GM23338 (cell line): ENCODE measurements around the gene PPP2R1A. TPM values are rescaled to one million over a fixed set of nuclear protein-coding genes. Genes with fewer than 3 reads are reported as not detected.

Experiments
- ATAC-seq: fragments of 200-7000 bp; cut with Tn5 transposase; 3 replicates; pipeline ENCODE4 v1.9.1; 2020
- DNase-seq: peaks from one replicate; pipeline ENCODE4 v3.0.0-alpha.2; 2015; ENCODE audit warnings: low spot score
- H2AFZ ChIP-seq: fragments of 200-600 bp; sonication (generic); 2 replicates; pipeline ENCODE4 v1.8.0; 2016; ENCODE audit warnings: antibody characterized with exemption, mild to moderate bottlenecking, moderate library complexity
- H3F3A ChIP-seq: fragments of 200-600 bp; sonication (generic); replicated peaks from 2 replicates; pipeline ENCODE4 v1.8.0; 2017; ENCODE audit warnings: antibody characterized with exemption, mixed run types, low read depth
- H3K27ac ChIP-seq: fragments of 200-600 bp; sonication (generic); 2 replicates; pipeline ENCODE4 v1.6.1; 2016; ENCODE audit warnings: low read depth
- H3K27me3 ChIP-seq: fragments of 200-600 bp; sonication (generic); 2 replicates; pipeline ENCODE4 v1.8.0; 2016; ENCODE audit warnings: mild to moderate bottlenecking, mixed run types, moderate library complexity; ENCODE audit not compliant: insufficient read depth
- H3K36me3 ChIP-seq: fragments of 200-600 bp; sonication (generic); 2 replicates; pipeline ENCODE4 v1.8.0; 2016; ENCODE audit warnings: mild to moderate bottlenecking; ENCODE audit not compliant: insufficient read depth
- H3K4me1 ChIP-seq: fragments of 200-600 bp; sonication (generic); 2 replicates; pipeline ENCODE4 v1.8.0; 2016; ENCODE audit warnings: mild to moderate bottlenecking, moderate library complexity; ENCODE audit not compliant: insufficient read depth
- H3K4me2 ChIP-seq: fragments of 200-600 bp; sonication (generic); 2 replicates; pipeline ENCODE4 v1.7.1; 2017; ENCODE audit warnings: mixed run types
- H3K4me3 ChIP-seq: fragments of 200-600 bp; sonication (generic); 2 replicates; pipeline ENCODE4 v1.6.1; 2016; ENCODE audit warnings: mixed run types
- H3K79me2 ChIP-seq: fragments of 200-600 bp; sonication (generic); replicated peaks from 2 replicates; pipeline ENCODE4 v1.8.0; 2017; ENCODE audit warnings: mild to moderate bottlenecking; ENCODE audit not compliant: insufficient read depth
- H3K9me2 ChIP-seq: fragments of 200-600 bp; sonication (generic); 2 replicates; pipeline ENCODE4 v1.8.0; 2017; ENCODE audit not compliant: insufficient read depth
- H4K20me1 ChIP-seq: fragments of 200-600 bp; sonication (generic); replicated peaks from 2 replicates; pipeline ENCODE4 v1.8.0; 2017; ENCODE audit warnings: mild to moderate bottlenecking; ENCODE audit not compliant: insufficient read depth
- H3K27ac Mint-ChIP-seq: 2 replicates; pipeline ENCODE4 v1.8.0; 2020; ENCODE audit warnings: inconsistent platforms, mild to moderate bottlenecking, moderate library complexity, mixed read lengths
- H3K27me3 Mint-ChIP-seq: 3 replicates; pipeline ENCODE4 v1.8.0; 2022; ENCODE audit warnings: low read depth, mild to moderate bottlenecking, moderate library complexity, mixed read lengths, inconsistent platforms; ENCODE audit not compliant: insufficient read depth, poor library complexity
- H3K36me3 Mint-ChIP-seq: 3 replicates; pipeline ENCODE4 v1.8.0; 2021; ENCODE audit warnings: low read depth, mild to moderate bottlenecking, inconsistent platforms, moderate library complexity, mixed read lengths
- H3K4me1 Mint-ChIP-seq: 3 replicates; pipeline ENCODE4 v1.8.0; 2020; ENCODE audit warnings: mild to moderate bottlenecking, inconsistent platforms, mixed read lengths
- H3K4me3 Mint-ChIP-seq: 3 replicates; pipeline ENCODE4 v1.8.0; 2021; ENCODE audit warnings: moderate library complexity, mild to moderate bottlenecking, inconsistent platforms, mixed read lengths
- H3K9me3 Mint-ChIP-seq: 3 replicates; pipeline ENCODE4 v1.8.0; 2020; ENCODE audit warnings: moderate library complexity, mild to moderate bottlenecking, inconsistent platforms, mixed read lengths
- CREB1 ChIP-seq: fragments of 250-450 bp; sonication (Bioruptor Pico); IDR thresholded peaks from 2 replicates; pipeline ENCODE4 v1.5.0; 2020; ENCODE audit warnings: low read depth, mild to moderate bottlenecking, moderate library complexity
- EZH2 ChIP-seq: fragments of 200-600 bp; sonication (generic); IDR thresholded peaks from one replicate; pipeline ENCODE4 v1.8.0; 2017; ENCODE audit warnings: antibody characterized with exemption, mild to moderate bottlenecking, low read depth; ENCODE audit not compliant: unreplicated experiment
- EZH2phosphoT487 ChIP-seq: fragments of 200-600 bp; sonication (generic); IDR thresholded peaks from one replicate; pipeline ENCODE4 v1.8.1; 2018; ENCODE audit warnings: antibody characterized with exemption; ENCODE audit not compliant: unreplicated experiment
- NANOG ChIP-seq: IDR thresholded peaks from 2 replicates; pipeline ENCODE4 v1.6.1; 2016; ENCODE audit warnings: antibody characterized with exemption, borderline replicate concordance
- STAT1 ChIP-seq: IDR thresholded peaks from one replicate; pipeline ENCODE4 v1.6.1; 2016; ENCODE audit warnings: antibody characterized with exemption; ENCODE audit not compliant: unreplicated experiment
- ZNF114 ChIP-seq: fragments of 250-450 bp; sonication (Bioruptor Pico); IDR thresholded peaks from 2 replicates; pipeline ENCODE4 v1.5.0; 2020; ENCODE audit warnings: mild to moderate bottlenecking, moderate library complexity
- polyA plus RNA-seq: library from polyadenylated mRNA; unstranded; fragments of >200 nt; fragmentation: Nextera tagmentation; extraction: Ambion mirVana; gene quantifications from 2 replicates; pipeline ENCODE4 v1.2.1, GENCODE V29; 2016
- total RNA-seq: library from RNA; depleted of rRNA; stranded (reverse); fragments of >200 nt; shearing (Covaris generic); gene quantifications from 2 replicates; pipeline ENCODE4 v1.2.3, GENCODE V29; 2014
- TF ChIP-seq, protein P1 (sequence below), 2 experiments: fragments of 200-600 bp in 1 of 2; sonication (generic) in 1 of 2; conservative IDR thresholded peaks; 2 replicates each; pipeline versions ENCODE4 v1.5.1 to v1.6.1; 2016 to 2017; ENCODE audit warnings: antibody characterized with exemption in 2 of 2, low read depth in 2 of 2, mild to moderate bottlenecking in 2 of 2, moderate library complexity in 1 of 2
- TF ChIP-seq, protein P2 (sequence below): IDR thresholded peaks from one replicate; pipeline ENCODE4 v1.6.1; 2018; ENCODE audit warnings: antibody characterized with exemption; ENCODE audit not compliant: unreplicated experiment
- TF ChIP-seq, protein P3 (sequence below): IDR thresholded peaks from 2 replicates; pipeline ENCODE4 v1.6.1; 2016; ENCODE audit warnings: antibody characterized with exemption
- TF ChIP-seq, protein P4 (sequence below): fragments of 250-450 bp; sonication (Bioruptor Pico); IDR thresholded peaks from 2 replicates; pipeline ENCODE4 v1.5.0; 2020; ENCODE audit warnings: mild to moderate bottlenecking, moderate library complexity

PPP2R1A gene
- total and polyA plus RNA-seq, 2 experiments from 2014 or later, result 212 to 381 TPM

DNA sequence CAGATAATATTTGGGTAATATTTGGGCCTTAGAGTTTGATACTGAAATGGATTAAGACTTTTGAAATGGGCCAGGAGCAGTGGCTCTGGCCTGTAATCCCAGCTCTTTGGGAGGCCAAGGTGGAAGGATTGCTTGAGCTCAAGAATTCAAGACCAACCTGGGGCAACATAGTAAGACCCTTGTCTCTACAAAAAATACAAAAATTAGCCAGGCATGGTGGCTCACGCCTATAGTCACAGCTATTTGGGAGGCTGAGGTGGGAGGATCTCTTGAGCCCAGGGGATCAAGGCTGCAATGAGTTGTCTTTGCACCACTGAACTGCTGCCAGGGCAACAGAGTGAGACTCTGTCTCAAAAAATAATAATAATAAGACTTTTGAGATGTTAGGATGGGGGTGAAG is 17.5 kb upstream of the PPP2R1A start (continued):
- TF ChIP-seq, protein P1, sequence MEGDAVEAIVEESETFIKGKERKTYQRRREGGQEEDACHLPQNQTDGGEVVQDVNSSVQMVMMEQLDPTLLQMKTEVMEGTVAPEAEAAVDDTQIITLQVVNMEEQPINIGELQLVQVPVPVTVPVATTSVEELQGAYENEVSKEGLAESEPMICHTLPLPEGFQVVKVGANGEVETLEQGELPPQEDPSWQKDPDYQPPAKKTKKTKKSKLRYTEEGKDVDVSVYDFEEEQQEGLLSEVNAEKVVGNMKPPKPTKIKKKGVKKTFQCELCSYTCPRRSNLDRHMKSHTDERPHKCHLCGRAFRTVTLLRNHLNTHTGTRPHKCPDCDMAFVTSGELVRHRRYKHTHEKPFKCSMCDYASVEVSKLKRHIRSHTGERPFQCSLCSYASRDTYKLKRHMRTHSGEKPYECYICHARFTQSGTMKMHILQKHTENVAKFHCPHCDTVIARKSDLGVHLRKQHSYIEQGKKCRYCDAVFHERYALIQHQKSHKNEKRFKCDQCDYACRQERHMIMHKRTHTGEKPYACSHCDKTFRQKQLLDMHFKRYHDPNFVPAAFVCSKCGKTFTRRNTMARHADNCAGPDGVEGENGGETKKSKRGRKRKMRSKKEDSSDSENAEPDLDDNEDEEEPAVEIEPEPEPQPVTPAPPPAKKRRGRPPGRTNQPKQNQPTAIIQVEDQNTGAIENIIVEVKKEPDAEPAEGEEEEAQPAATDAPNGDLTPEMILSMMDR (conservative IDR thresholded peaks at IDR 0.05; ENCODE audit: low read depth in 2 of 2), result no peak
- TF ChIP-seq, protein P2, sequence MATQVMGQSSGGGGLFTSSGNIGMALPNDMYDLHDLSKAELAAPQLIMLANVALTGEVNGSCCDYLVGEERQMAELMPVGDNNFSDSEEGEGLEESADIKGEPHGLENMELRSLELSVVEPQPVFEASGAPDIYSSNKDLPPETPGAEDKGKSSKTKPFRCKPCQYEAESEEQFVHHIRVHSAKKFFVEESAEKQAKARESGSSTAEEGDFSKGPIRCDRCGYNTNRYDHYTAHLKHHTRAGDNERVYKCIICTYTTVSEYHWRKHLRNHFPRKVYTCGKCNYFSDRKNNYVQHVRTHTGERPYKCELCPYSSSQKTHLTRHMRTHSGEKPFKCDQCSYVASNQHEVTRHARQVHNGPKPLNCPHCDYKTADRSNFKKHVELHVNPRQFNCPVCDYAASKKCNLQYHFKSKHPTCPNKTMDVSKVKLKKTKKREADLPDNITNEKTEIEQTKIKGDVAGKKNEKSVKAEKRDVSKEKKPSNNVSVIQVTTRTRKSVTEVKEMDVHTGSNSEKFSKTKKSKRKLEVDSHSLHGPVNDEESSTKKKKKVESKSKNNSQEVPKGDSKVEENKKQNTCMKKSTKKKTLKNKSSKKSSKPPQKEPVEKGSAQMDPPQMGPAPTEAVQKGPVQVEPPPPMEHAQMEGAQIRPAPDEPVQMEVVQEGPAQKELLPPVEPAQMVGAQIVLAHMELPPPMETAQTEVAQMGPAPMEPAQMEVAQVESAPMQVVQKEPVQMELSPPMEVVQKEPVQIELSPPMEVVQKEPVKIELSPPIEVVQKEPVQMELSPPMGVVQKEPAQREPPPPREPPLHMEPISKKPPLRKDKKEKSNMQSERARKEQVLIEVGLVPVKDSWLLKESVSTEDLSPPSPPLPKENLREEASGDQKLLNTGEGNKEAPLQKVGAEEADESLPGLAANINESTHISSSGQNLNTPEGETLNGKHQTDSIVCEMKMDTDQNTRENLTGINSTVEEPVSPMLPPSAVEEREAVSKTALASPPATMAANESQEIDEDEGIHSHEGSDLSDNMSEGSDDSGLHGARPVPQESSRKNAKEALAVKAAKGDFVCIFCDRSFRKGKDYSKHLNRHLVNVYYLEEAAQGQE, result no peak
- TF ChIP-seq NANOG, result no peak
- TF ChIP-seq STAT1, result no peak
- TF ChIP-seq, protein P3, sequence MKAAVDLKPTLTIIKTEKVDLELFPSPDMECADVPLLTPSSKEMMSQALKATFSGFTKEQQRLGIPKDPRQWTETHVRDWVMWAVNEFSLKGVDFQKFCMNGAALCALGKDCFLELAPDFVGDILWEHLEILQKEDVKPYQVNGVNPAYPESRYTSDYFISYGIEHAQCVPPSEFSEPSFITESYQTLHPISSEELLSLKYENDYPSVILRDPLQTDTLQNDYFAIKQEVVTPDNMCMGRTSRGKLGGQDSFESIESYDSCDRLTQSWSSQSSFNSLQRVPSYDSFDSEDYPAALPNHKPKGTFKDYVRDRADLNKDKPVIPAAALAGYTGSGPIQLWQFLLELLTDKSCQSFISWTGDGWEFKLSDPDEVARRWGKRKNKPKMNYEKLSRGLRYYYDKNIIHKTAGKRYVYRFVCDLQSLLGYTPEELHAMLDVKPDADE, result no peak
- TF ChIP-seq EZH2, result no peak
- no peak for TF ChIP-seq ZNF114 (CRISPR knock-in tag)
- no peak for TF ChIP-seq EZH2phosphoT487

DNA sequence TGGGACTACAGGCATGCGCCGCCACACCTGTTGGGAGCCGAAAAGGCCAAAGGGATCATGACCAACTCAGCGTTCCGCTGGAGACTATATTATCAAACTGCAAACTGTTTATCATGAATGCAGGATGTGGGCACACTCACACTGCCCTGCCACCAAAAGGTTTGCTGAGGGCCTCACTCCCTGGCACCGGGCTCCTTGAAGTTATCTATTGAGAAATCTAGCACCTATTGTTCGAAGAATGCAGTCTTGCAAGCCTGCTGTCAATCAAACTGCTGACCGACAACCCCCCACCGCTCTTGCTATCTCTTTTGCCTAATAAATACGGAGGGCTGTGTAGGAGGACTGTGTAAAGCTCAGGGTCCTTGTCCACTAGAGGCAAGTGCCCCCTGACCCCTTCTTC is 13.3 kb upstream of the PPP2R1A start:
- ATAC-seq, result peak; percentile 35
- H3K4me3 ChIP-seq, result no peak overlapping the region
- no peak overlapping the region for H3K27ac Mint-ChIP-seq
- TF ChIP-seq EZH2, result no peak
- TF ChIP-seq, protein P1 (conservative IDR thresholded peaks at IDR 0.05; ENCODE audit: low read depth in 2 of 2), result no peak
- TF ChIP-seq, protein P4, sequence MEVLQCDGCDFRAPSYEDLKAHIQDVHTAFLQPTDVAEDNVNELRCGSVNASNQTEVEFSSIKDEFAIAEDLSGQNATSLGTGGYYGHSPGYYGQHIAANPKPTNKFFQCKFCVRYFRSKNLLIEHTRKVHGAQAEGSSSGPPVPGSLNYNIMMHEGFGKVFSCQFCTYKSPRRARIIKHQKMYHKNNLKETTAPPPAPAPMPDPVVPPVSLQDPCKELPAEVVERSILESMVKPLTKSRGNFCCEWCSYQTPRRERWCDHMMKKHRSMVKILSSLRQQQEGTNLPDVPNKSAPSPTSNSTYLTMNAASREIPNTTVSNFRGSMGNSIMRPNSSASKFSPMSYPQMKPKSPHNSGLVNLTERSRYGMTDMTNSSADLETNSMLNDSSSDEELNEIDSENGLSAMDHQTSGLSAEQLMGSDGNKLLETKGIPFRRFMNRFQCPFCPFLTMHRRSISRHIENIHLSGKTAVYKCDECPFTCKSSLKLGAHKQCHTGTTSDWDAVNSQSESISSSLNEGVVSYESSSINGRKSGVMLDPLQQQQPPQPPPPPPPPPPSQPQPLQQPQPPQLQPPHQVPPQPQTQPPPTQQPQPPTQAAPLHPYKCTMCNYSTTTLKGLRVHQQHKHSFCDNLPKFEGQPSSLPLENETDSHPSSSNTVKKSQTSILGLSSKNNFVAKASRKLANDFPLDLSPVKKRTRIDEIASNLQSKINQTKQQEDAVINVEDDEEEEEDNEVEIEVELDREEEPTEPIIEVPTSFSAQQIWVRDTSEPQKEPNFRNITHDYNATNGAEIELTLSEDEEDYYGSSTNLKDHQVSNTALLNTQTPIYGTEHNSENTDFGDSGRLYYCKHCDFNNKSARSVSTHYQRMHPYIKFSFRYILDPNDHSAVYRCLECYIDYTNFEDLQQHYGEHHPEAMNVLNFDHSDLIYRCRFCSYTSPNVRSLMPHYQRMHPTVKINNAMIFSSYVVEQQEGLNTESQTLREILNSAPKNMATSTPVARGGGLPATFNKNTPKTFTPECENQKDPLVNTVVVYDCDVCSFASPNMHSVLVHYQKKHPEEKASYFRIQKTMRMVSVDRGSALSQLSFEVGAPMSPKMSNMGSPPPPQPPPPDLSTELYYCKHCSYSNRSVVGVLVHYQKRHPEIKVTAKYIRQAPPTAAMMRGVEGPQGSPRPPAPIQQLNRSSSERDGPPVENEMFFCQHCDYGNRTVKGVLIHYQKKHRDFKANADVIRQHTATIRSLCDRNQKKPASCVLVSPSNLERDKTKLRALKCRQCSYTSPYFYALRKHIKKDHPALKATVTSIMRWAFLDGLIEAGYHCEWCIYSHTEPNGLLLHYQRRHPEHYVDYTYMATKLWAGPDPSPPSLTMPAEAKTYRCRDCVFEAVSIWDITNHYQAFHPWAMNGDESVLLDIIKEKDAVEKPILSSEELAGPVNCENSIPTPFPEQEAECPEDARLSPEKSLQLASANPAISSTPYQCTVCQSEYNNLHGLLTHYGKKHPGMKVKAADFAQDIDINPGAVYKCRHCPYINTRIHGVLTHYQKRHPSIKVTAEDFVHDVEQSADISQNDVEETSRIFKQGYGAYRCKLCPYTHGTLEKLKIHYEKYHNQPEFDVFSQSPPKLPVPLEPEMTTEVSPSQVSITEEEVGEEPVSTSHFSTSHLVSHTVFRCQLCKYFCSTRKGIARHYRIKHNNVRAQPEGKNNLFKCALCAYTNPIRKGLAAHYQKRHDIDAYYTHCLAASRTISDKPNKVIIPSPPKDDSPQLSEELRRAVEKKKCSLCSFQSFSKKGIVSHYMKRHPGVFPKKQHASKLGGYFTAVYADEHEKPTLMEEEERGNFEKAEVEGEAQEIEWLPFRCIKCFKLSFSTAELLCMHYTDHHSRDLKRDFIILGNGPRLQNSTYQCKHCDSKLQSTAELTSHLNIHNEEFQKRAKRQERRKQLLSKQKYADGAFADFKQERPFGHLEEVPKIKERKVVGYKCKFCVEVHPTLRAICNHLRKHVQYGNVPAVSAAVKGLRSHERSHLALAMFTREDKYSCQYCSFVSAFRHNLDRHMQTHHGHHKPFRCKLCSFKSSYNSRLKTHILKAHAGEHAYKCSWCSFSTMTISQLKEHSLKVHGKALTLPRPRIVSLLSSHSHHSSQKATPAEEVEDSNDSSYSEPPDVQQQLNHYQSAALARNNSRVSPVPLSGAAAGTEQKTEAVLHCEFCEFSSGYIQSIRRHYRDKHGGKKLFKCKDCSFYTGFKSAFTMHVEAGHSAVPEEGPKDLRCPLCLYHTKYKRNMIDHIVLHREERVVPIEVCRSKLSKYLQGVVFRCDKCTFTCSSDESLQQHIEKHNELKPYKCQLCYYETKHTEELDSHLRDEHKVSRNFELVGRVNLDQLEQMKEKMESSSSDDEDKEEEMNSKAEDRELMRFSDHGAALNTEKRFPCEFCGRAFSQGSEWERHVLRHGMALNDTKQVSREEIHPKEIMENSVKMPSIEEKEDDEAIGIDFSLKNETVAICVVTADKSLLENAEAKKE (CRISPR knock-in tag), result no peak
- TF ChIP-seq CREB1, result no peak

More for the DNA sequence above, 13.3 kb upstream of the PPP2R1A start:
- no peaks in the 10 kb centered on the region for H4K20me1 ChIP-seq
- H2AFZ ChIP-seq, result no peak overlapping the region; the same call in 1 of the 2 replicates
- no peaks in the 10 kb centered on the region for H3K36me3 ChIP-seq
- Mint-ChIP-seq H3K36me3 (no peaks in the 10 kb centered on the region; the same call in 2 of the 3 replicates), H3K27me3 (peaks cover 6% of the 10 kb centered on the region), H3K4me1 (peaks cover 17% of the 10 kb centered on the region), H3K9me3 (peaks cover 2% of the 10 kb centered on the region; the same call in 2 of the 3 replicates), H3K4me3 (no peak overlapping the region; the same call in 2 of the 3 replicates)
- no peak overlapping the region for H3K27ac ChIP-seq
- DNase-seq, result peak; percentile 49
- no peaks in the 10 kb centered on the region for H3K79me2 ChIP-seq
- no peaks in the 10 kb centered on the region; the same call in 1 of the 2 replicates for H3K9me2 ChIP-seq
- peaks cover 9% of the 10 kb centered on the region for H3K4me1 ChIP-seq
- no peaks in the 10 kb centered on the region for H3F3A ChIP-seq
- no peaks in the 10 kb centered on the region for H3K27me3 ChIP-seq
- no peak overlapping the region for H3K4me2 ChIP-seq
